Ectodermal cell (in vitro differentiated cells): Measurements from ENCODE around the gene AK9.

ENCODE experiments used
- H3K27ac ChIP-seq: 2 replicates; pipeline ENCODE4 v1.7.0; 2013; ENCODE audit warnings: mild to moderate bottlenecking, low read depth, low read length; ENCODE audit not compliant: insufficient read depth, poor library complexity, severe bottlenecking
- H3K27me3 ChIP-seq: 2 replicates; pipeline ENCODE4 v1.7.0; 2013; ENCODE audit warnings: mild to moderate bottlenecking, low read length; ENCODE audit not compliant: insufficient read depth, control insufficient read depth, poor library complexity, severe bottlenecking
- H3K36me3 ChIP-seq: one replicate; pipeline ENCODE4 v1.7.0; 2013; ENCODE audit warnings: low read length; ENCODE audit not compliant: control insufficient read depth, insufficient read depth
- H3K4me1 ChIP-seq: one replicate; pipeline ENCODE4 v1.7.0; 2013; ENCODE audit warnings: low read length; ENCODE audit not compliant: control insufficient read depth, insufficient read depth
- H3K4me3 ChIP-seq: 2 replicates; pipeline ENCODE4 v1.7.0; 2013; ENCODE audit warnings: low read depth, low read length, control low read depth; ENCODE audit not compliant: insufficient read depth
- H3K9me3 ChIP-seq: 2 replicates; pipeline ENCODE4 v1.7.0; 2013; ENCODE audit warnings: mild to moderate bottlenecking, low read length, moderate library complexity; ENCODE audit not compliant: control insufficient read depth
- WGBS, 2 experiments: methylation state at CpG; one replicate each; pipeline ENCODE4 v1.1.7; 2013; ENCODE audit warnings: missing lambda C conversion rate in 2 of 2; 5-methylcytosine and 5-hydroxymethylcytosine counted together

The AK9 gene

GRCh38 chr6:109490713-109491112 is 200.3 kb downstream of the AK9 start:
- no peak overlapping the region for H3K27ac ChIP-seq

GRCh38 chr6:109488001-109488400 is 203.0 kb downstream of the AK9 start:
- Histone ChIP-seq H3K36me3 (no peaks in the 10 kb centered on the region), H3K4me3 (no peak overlapping the region), H3K27me3 (peaks cover 5% of the 10 kb centered on the region), H3K27ac (no peak overlapping the region), H3K4me1 (peaks cover 12% of the 10 kb centered on the region), H3K9me3 (no peaks in the 10 kb centered on the region)

More at GRCh38 chr6:109490713-109491112, 200.3 kb downstream of the AK9 start:
- 0 to 4% methylated on average over 1 of the region's 2 CpGs for WGBS, 2 experiments
- peaks cover 20% of the 10 kb centered on the region for H3K4me1 ChIP-seq
- H3K36me3 ChIP-seq = no peaks in the 10 kb centered on the region
- H3K4me3 ChIP-seq = no peak overlapping the region
- no peaks in the 10 kb centered on the region for H3K27me3 ChIP-seq
- no peaks in the 10 kb centered on the region for H3K9me3 ChIP-seq

GRCh38 chr6:109486068-109486467 is 204.9 kb downstream of the AK9 start:
- Histone ChIP-seq H3K36me3 (peaks cover 5% of the 10 kb centered on the region), H3K27me3 (peaks cover 5% of the 10 kb centered on the region), H3K9me3 (no peaks in the 10 kb centered on the region), H3K4me1 (peaks cover 16% of the 10 kb centered on the region), H3K27ac (no peak overlapping the region), H3K4me3 (no peak overlapping the region)
- 83 to 100% methylated on average over 1 of the region's 1 CpG for WGBS, 2 experiments

GRCh38 chr6:109485266-109485935 is 205.6 kb downstream of the AK9 start:
- Histone ChIP-seq H3K4me1 (peaks cover 15% of the 10 kb centered on the region), H3K9me3 (no peaks in the 10 kb centered on the region), H3K27ac (no peak overlapping the region), H3K36me3 (peaks cover 9% of the 10 kb centered on the region), H3K4me3 (no peak overlapping the region), H3K27me3 (peaks cover 5% of the 10 kb centered on the region)
- 86 to 90% methylated on average over 3 of the region's 3 CpGs for WGBS, 2 experiments

- H3K27ac ChIP-seq = no peak overlapping the region
- peaks cover 5% of the 10 kb centered on the region for H3K27me3 ChIP-seq
- no peak overlapping the region for H3K4me3 ChIP-seq
- peaks cover 9% of the 10 kb centered on the region for H3K36me3 ChIP-seq
- 92 to 94% methylated on average over 3 of the region's 3 CpGs for WGBS, 2 experiments
- H3K9me3 ChIP-seq = no peaks in the 10 kb centered on the region
- peaks cover 15% of the 10 kb centered on the region for H3K4me1 ChIP-seq
Observed at GRCh38 chr6:109484122-109484521, 206.9 kb downstream of the AK9 start.

- Histone ChIP-seq H3K27me3 (peaks cover 5% of the 10 kb centered on the region), H3K4me1 (peaks cover 15% of the 10 kb centered on the region), H3K4me3 (peak overlapping the region; percentile 39), H3K9me3 (no peaks in the 10 kb centered on the region), H3K27ac (no peak overlapping the region), H3K36me3 (peaks cover 9% of the 10 kb centered on the region)
- 10 to 17% methylated on average over 5 to 6 of the region's 6 CpGs for WGBS, 2 experiments
Observed at GRCh38 chr6:109483735-109484057, 207.3 kb downstream of the AK9 start.

- Histone ChIP-seq H3K27ac (peak within 1 kb of the TSS; percentile 31), H3K9me3 (no peaks in the 10 kb centered on the region)
- 0 to 1% methylated on average over 82 to 94 of the region's 97 CpGs for WGBS, 2 experiments
Observed at GRCh38 chr6:109482905-109483734, 207.9 kb downstream of the AK9 start, which contains the start of gene ZBTB24. ZBTB24 (minus strand) TSS chr6:109483219; CDS start chr6:109482026, 1,193 bp downstream.

GRCh38 chr6:109480993-109481480 is 210.0 kb downstream of the AK9 start:
- Histone ChIP-seq H3K4me1 (peaks cover 25% of the 10 kb centered on the region), H3K36me3 (peaks cover 18% of the 10 kb centered on the region), H3K27ac (no peak overlapping the region), H3K9me3 (no peaks in the 10 kb centered on the region), H3K27me3 (peaks cover 5% of the 10 kb centered on the region), H3K4me3 (no peak overlapping the region)
- 94% methylated on average over 7 of the region's 7 CpGs for WGBS, 2 experiments

More at GRCh38 chr6:109482905-109483734, 207.9 kb downstream of the AK9 start, which contains the start of gene ZBTB24:
- H3K27me3 ChIP-seq = peaks cover 5% of the 10 kb centered on the region
- H3K36me3 ChIP-seq = peaks cover 12% of the 10 kb centered on the region
- peaks cover 16% of the 10 kb centered on the region for H3K4me1 ChIP-seq
- peak within 1 kb of the TSS; percentile 93 for H3K4me3 ChIP-seq

GRCh38 chr6:109478841-109479624 is 212.0 kb downstream of the AK9 start:
- peaks cover 28% of the 10 kb centered on the region for H3K36me3 ChIP-seq
- peaks cover 5% of the 10 kb centered on the region for H3K27me3 ChIP-seq
- WGBS, 2 experiments = 88 to 96% methylated on average over 4 to 5 of the region's 5 CpGs
- H3K4me3 ChIP-seq = no peak overlapping the region
- H3K27ac ChIP-seq = no peak overlapping the region
- no peaks in the 10 kb centered on the region for H3K9me3 ChIP-seq
- H3K4me1 ChIP-seq = peaks cover 25% of the 10 kb centered on the region
